H1 (cell line): ENCODE data around the gene ZMIZ1. TPM values are rescaled to one million over a fixed set of nuclear protein-coding genes. Genes with fewer than 3 reads are reported as not detected.

Experiments
- CTCF ChIA-PET: fragments of 300-600 bp; sonication (Branson Sonifier 250); formaldehyde crosslinking; loops from one replicate; lab custom pipeline; 2021; ENCODE audit not compliant: partially characterized antibody; lab: Charles Lee
- POLR2A ChIA-PET: fragments of 300-600 bp; sonication (Branson Sonifier 250); formaldehyde crosslinking; loops from one replicate; lab custom pipeline; 2021; ENCODE audit warnings: inconsistent platforms; ENCODE audit not compliant: partially characterized antibody; lab: Charles Lee
- DNase-seq, 2 experiments: peaks; one replicate each; pipeline versions ENCODE4 v3.0.0 to v3.0.0-alpha.2; 2010 to 2022; ENCODE audit warnings: low spot score in 2 of 2, low read depth in 1 of 2, mixed read lengths in 1 of 2
- FAIRE-seq: peaks from 2 replicates; lab custom pipeline; 2011; peaks lifted over from hg19 to GRCh38; lab: Jason Lieb, UNC
- H2AFZ ChIP-seq: 2 replicates; pipeline ENCODE4 v1.8.1; 2012; ENCODE audit warnings: low read length, inconsistent platforms
- H2AK5ac ChIP-seq: 2 replicates; pipeline ENCODE4 v1.6.1; 2013; ENCODE audit warnings: low read depth, low read length
- H2BK120ac ChIP-seq: replicated peaks from 2 replicates; pipeline ENCODE3; 2013; ENCODE audit warnings: low read depth, low read length, inconsistent platforms
- H2BK12ac ChIP-seq: 2 replicates; pipeline ENCODE4 v1.6.1; 2013; ENCODE audit warnings: low read depth, low read length
- H2BK15ac ChIP-seq: 2 replicates; pipeline ENCODE4 v1.6.1; 2013; ENCODE audit warnings: low read length
- H2BK20ac ChIP-seq: 2 replicates; pipeline ENCODE4 v1.6.1; 2013; ENCODE audit warnings: low read length
- H2BK5ac ChIP-seq: 2 replicates; pipeline ENCODE4 v1.6.1; 2013; ENCODE audit warnings: low read depth, low read length
- H3K14ac ChIP-seq: 2 replicates; pipeline ENCODE4 v1.6.1; 2013; ENCODE audit warnings: inconsistent platforms; ENCODE audit not compliant: insufficient read length
- H3K18ac ChIP-seq: 2 replicates; pipeline ENCODE4 v1.6.1; 2013; ENCODE audit warnings: low read length; ENCODE audit errors: extremely low read depth
- H3K23ac ChIP-seq: 2 replicates; pipeline ENCODE4 v1.6.1; 2013; ENCODE audit warnings: inconsistent platforms; ENCODE audit not compliant: insufficient read length
- H3K23me2 ChIP-seq: 2 replicates; pipeline ENCODE4 v1.6.1; 2013; ENCODE audit warnings: low read depth, low read length
- H3K27ac ChIP-seq: 2 replicates; pipeline ENCODE4 v1.6.1; 2011; ENCODE audit warnings: low read depth, low read length, inconsistent platforms
- H3K27me3 ChIP-seq, 4 experiments: replicated peaks in 1 of 4; 1 replicate in 1 of 4; 2 replicates in 3 of 4; pipeline versions ENCODE4 v1.6.1 to v1.8.1; 2011 to 2013; ENCODE audit warnings: low read length in 3 of 4, mild to moderate bottlenecking in 3 of 4, inconsistent platforms in 2 of 4, mixed read lengths in 2 of 4, moderate library complexity in 1 of 4; ENCODE audit not compliant: control insufficient read depth in 3 of 4, insufficient read depth in 3 of 4; ENCODE audit errors: extremely low read depth in 1 of 4
- H3K36me3 ChIP-seq, 4 experiments: 2 replicates each; pipeline versions ENCODE4 v1.6.1 to v1.8.1; 2011 to 2013; ENCODE audit warnings: mild to moderate bottlenecking in 4 of 4, low read length in 3 of 4, moderate library complexity in 2 of 4, control low read depth in 1 of 4, inconsistent platforms in 1 of 4; ENCODE audit not compliant: insufficient read depth in 4 of 4, control insufficient read depth in 2 of 4
- H3K4ac ChIP-seq: replicated peaks from 2 replicates; pipeline ENCODE3; 2013; ENCODE audit warnings: low read length, low read depth, mixed read lengths, inconsistent platforms; ENCODE audit not compliant: insufficient read length
- H3K4me1 ChIP-seq, 4 experiments: replicated peaks in 1 of 4; 1 replicate in 1 of 4; 2 replicates in 3 of 4; pipeline versions ENCODE4 v1.6.1 to v1.8.1; 2011 to 2013; ENCODE audit warnings: low read length in 3 of 4, inconsistent platforms in 2 of 4, mixed read lengths in 1 of 4; ENCODE audit not compliant: insufficient read depth in 4 of 4, control insufficient read depth in 3 of 4
- H3K4me2 ChIP-seq, 2 experiments: 2 replicates each; pipeline versions ENCODE4 v1.6.1 to v1.8.1; 2011 to 2013; ENCODE audit warnings: low read depth in 2 of 2, low read length in 2 of 2, control low read depth in 1 of 2, inconsistent platforms in 1 of 2, mild to moderate bottlenecking in 1 of 2; ENCODE audit not compliant: insufficient read depth in 1 of 2
- H3K4me3 ChIP-seq, 4 experiments: fragments of 200-600, 300-600 bp in 1 of 4; sonication (generic), shearing (Covaris generic), sonication (Bioruptor Twin) in 1 of 4; 2 replicates each; pipeline versions ENCODE4 v1.5.1 to v1.8.1; 2011 to 2016; ENCODE audit warnings: low read length in 4 of 4, low read depth in 3 of 4, control low read depth in 2 of 4, inconsistent platforms in 2 of 4, mild to moderate bottlenecking in 2 of 4, mixed read lengths in 1 of 4, moderate library complexity in 1 of 4; ENCODE audit not compliant: insufficient read depth in 2 of 4; ENCODE audit errors: extremely low read depth in 1 of 4
- H3K56ac ChIP-seq: replicated peaks from 2 replicates; pipeline ENCODE3; 2013; ENCODE audit warnings: low read depth, mild to moderate bottlenecking, mixed read lengths, low read length, inconsistent platforms; ENCODE audit not compliant: insufficient read length
- H3K79me1 ChIP-seq: 2 replicates; pipeline ENCODE4 v1.6.1; 2013; ENCODE audit warnings: low read depth, low read length, control low read depth
- H3K79me2 ChIP-seq, 2 experiments: 2 replicates each; pipeline versions ENCODE4 v1.6.1 to v1.8.1; 2012 to 2013; ENCODE audit warnings: low read length in 2 of 2, mild to moderate bottlenecking in 2 of 2, inconsistent platforms in 1 of 2; ENCODE audit not compliant: insufficient read depth in 2 of 2, control insufficient read depth in 1 of 2
- H3K9ac ChIP-seq, 4 experiments: replicated peaks in 1 of 4; 1 replicate in 1 of 4; 2 replicates in 3 of 4; pipeline versions ENCODE4 v1.6.1 to v1.8.1; 2011 to 2013; ENCODE audit warnings: low read depth in 3 of 4, low read length in 3 of 4, control low read depth in 2 of 4, mild to moderate bottlenecking in 2 of 4, moderate library complexity in 2 of 4, inconsistent platforms in 1 of 4; ENCODE audit errors: extremely low read depth in 1 of 4
- H3K9me3 ChIP-seq, 2 experiments: 2 replicates each; pipeline versions ENCODE4 v1.6.1 to v1.8.1; 2012 to 2013; ENCODE audit warnings: mild to moderate bottlenecking in 2 of 2, moderate library complexity in 2 of 2, control low read depth in 1 of 2, inconsistent platforms in 1 of 2, low read depth in 1 of 2, low read length in 1 of 2, mixed read lengths in 1 of 2; ENCODE audit not compliant: insufficient read depth in 2 of 2
- H4K20me1 ChIP-seq, 2 experiments: replicated peaks in 1 of 2; 2 replicates each; pipeline versions ENCODE3 to v1.8.1; 2011 to 2013; ENCODE audit warnings: inconsistent platforms in 2 of 2, low read length in 2 of 2, mild to moderate bottlenecking in 1 of 2; ENCODE audit not compliant: insufficient read depth in 2 of 2, control insufficient read depth in 1 of 2
- H4K5ac ChIP-seq: 2 replicates; pipeline ENCODE4 v1.6.1; 2013; ENCODE audit warnings: low read length, low read depth, mixed read lengths, inconsistent platforms; ENCODE audit not compliant: insufficient read length
- H4K8ac ChIP-seq: 2 replicates; pipeline ENCODE4 v1.8.0; 2013; ENCODE audit warnings: mild to moderate bottlenecking, moderate library complexity, low read length, inconsistent platforms; ENCODE audit not compliant: insufficient read depth; ENCODE audit errors: extremely low read depth
- H4K91ac ChIP-seq: replicated peaks from 2 replicates; pipeline ENCODE3; 2013; ENCODE audit warnings: low read length, mixed read lengths, inconsistent platforms; ENCODE audit not compliant: insufficient read length
- CBX8 ChIP-seq: fragments of 300-800, 300-1000 bp; sonication (generic); IDR thresholded peaks from 2 replicates; pipeline ENCODE4 v1.7.1; 2016; ENCODE audit warnings: low read depth, low read length, borderline replicate concordance
- CEBPB ChIP-seq: IDR thresholded peaks from 2 replicates; pipeline ENCODE4 v1.6.1; 2012; ENCODE audit warnings: low read depth, low read length
- CREB1 ChIP-seq: IDR thresholded peaks from 2 replicates; pipeline ENCODE4 v1.6.1; 2012; ENCODE audit warnings: inconsistent platforms
- GTF2F1 ChIP-seq: IDR thresholded peaks from 2 replicates; pipeline ENCODE4 v1.6.1; 2012; ENCODE audit warnings: low read depth, low read length, improper control_type of control experiment, borderline replicate concordance
- KDM1A ChIP-seq: fragments of 200-600, 300-600 bp; sonication (generic); IDR thresholded peaks from 2 replicates; pipeline ENCODE4 v1.7.1; 2016; ENCODE audit warnings: mild to moderate bottlenecking, low read length, borderline replicate concordance
- NRF1 ChIP-seq: IDR thresholded peaks from 2 replicates; pipeline ENCODE4 v1.6.1; 2011; ENCODE audit warnings: mild to moderate bottlenecking, low read depth, low read length, improper control_type of control experiment
- RBBP5 ChIP-seq: IDR thresholded peaks from 2 replicates; pipeline ENCODE4 v1.7.1; 2012; ENCODE audit warnings: low read depth, mild to moderate bottlenecking, inconsistent platforms, low read length, moderate library complexity, borderline replicate concordance
- TAF1 ChIP-seq: IDR thresholded peaks from 2 replicates; pipeline ENCODE4 v1.6.1; 2011; ENCODE audit warnings: mild to moderate bottlenecking, low read depth, low read length
- WGBS, 2 experiments: shearing (Covaris generic) in 1 of 2; methylation state at CpG; one replicate each; pipeline versions ENCODE4 v1.1.6 to v1.1.7; 2013 to 2015; ENCODE audit warnings: low lambda C conversion rate in 2 of 2, mixed read lengths in 2 of 2, inconsistent platforms in 1 of 2, low coverage in 1 of 2, missing lambda C conversion rate in 1 of 2; ENCODE audit not compliant: insufficient replicate concordance in 2 of 2, insufficient coverage in 1 of 2, insufficient read length in 1 of 2; ENCODE audit errors: extremely low coverage in 1 of 2, missing lambda C conversion rate in 1 of 2; 5-methylcytosine and 5-hydroxymethylcytosine counted together
- polyA plus RNA-seq, 7 experiments: library from polyadenylated mRNA; depleted of rRNA in 3 of 7; stranded (reverse) in 5 of 7; unstranded in 2 of 7; fragments of >200 nt in 5 of 7; fragments of 200-250 nt in 2 of 7; gene quantifications; 1 replicate in 5 of 7; 2 replicates in 1 of 7; 4 replicates in 1 of 7; pipeline versions ENCODE4 v1.2.1 to v1.2.3, GENCODE V29; 2011 to 2013; ENCODE audit warnings: missing spikeins in 2 of 7, mixed read lengths in 2 of 7
- total RNA-seq: library from RNA; stranded (reverse); fragmentation: NEBNext Ultra II Directional; extraction: Animal tissue kit (Norgen Biotek cat#: 25700); gene quantifications from 2 replicates; pipeline ENCODE4 v1.2.1, GENCODE V29; 2021

The ZMIZ1 gene
- total and polyA plus RNA-seq, 2 of the 8 experiments (the other 6 are each of a cell fraction or from before 2014, with no cell fraction given), result 8.1 to 28.0 TPM

DNA sequence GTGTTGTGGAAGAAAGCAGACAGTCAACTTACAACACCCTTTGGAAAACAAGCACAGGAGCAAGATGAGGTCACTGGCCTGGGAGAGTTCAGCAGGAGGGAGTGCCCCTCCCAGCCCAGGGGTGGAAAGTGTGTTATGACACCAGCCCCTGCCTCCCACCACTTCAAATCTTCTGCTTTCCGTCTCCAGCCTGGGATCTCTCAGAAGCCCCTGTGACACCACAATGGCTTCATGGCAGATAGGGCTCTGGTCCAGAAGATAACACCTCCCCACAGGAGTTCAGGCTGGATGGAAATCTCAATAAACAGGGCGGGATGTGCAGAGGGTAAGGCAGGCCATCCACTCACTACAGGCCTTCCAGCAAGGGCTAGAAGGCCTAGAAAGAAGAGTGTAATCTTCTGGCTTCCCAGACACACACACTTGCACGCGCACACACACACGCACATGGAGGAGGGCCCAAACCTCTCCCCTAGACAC, 48.7 kb upstream of the ZMIZ1 start:
- POLR2A ChIA-PET, result no interaction called here
- no peak overlapping the region for H3K4ac ChIP-seq
- no peak overlapping the region for H2BK20ac ChIP-seq
- H4K91ac ChIP-seq, result peak overlapping the region; percentile 36
- no peak overlapping the region for H3K18ac ChIP-seq
- H3K4me2 ChIP-seq, result no peak overlapping the region
- H3K9ac ChIP-seq, result no peak overlapping the region
- H3K23me2 ChIP-seq, result no peaks in the 10 kb centered on the region; the same call in 1 of the 2 replicates
- no peak overlapping the region for H3K56ac ChIP-seq
- H3K79me2 ChIP-seq, result no peaks in the 10 kb centered on the region
- peaks cover 0 to 2% of the 10 kb centered on the region in 2 experiments for H4K20me1 ChIP-seq
- H4K8ac ChIP-seq, result no peak overlapping the region
- TF ChIP-seq CBX8, result no peak
- TF ChIP-seq RBBP5, result no peak
- no peak for TF ChIP-seq KDM1A
- no peak for TF ChIP-seq NRF1
- no peak for TF ChIP-seq GTF2F1
- no peak for TF ChIP-seq CEBPB
- no peak for TF ChIP-seq TAF1
- TF ChIP-seq CREB1, result no peak
- no peak overlapping the region for H2BK12ac ChIP-seq
- DNase-seq (no peak), FAIRE-seq (no peak)
- H3K23ac ChIP-seq, result no peak overlapping the region
- no peak overlapping the region for H2AK5ac ChIP-seq
- no peak overlapping the region for H3K4me3 ChIP-seq
- peaks cover 0 to 5% (median 2%) of the 10 kb centered on the region in 4 experiments; a peak in 3 of 7 replicates for H3K4me1 ChIP-seq
- H3K27me3 ChIP-seq, result no peaks in the 10 kb centered on the region; a peak in 1 of 7 replicates
- H2BK120ac ChIP-seq, result no peak overlapping the region
- H2AFZ ChIP-seq, result no peak overlapping the region
- H2BK5ac ChIP-seq, result no peak overlapping the region
- no peaks in the 10 kb centered on the region for H3K36me3 ChIP-seq
- 83% methylated on average over 5 of the region's 5 CpGs; no CpG with 5 or more reads in 1 of the 2 experiments for WGBS, 2 experiments
- H3K14ac ChIP-seq, result no peak overlapping the region
- H2BK15ac ChIP-seq, result no peak overlapping the region
- no peaks in the 10 kb centered on the region for H3K79me1 ChIP-seq
- CTCF ChIA-PET, result interaction anchor here (1.3 kb wide), 1 partner anchor 32 kb away, joined by 3 read pairs; no protein-coding TSS in a partner anchor
- no peak overlapping the region for H3K27ac ChIP-seq
- no peak overlapping the region for H4K5ac ChIP-seq
- H3K9me3 ChIP-seq, result no peaks in the 10 kb centered on the region
